CD4-positive, alpha-beta T cell (primary cell): ENCODE measurements around the gene SYTL5. TPM values are rescaled to one million over a fixed set of nuclear protein-coding genes. Genes with fewer than 3 reads are reported as not detected.
A peak's percentile ranks its signal among the peaks of the same experiment; 100 is the strongest.

ENCODE experiments used
- ATAC-seq: fragments of 200-7000 bp; cut with Tn5 transposase; one replicate; pipeline ENCODE4 v1.10.0; 2022; ENCODE audit warnings: mild to moderate bottlenecking; ENCODE audit not compliant: poor library complexity
- CTCF ChIA-PET: fragments of 350-600 bp; sonication (Branson Sonifier 250); formaldehyde crosslinking; loops from one replicate; lab custom pipeline; 2021; ENCODE audit warnings: antibody characterized with exemption, inconsistent platforms; lab: Charles Lee
- POLR2A ChIA-PET: fragments of 350-600 bp; sonication (Branson Sonifier 250); formaldehyde crosslinking; loops from one replicate; lab custom pipeline; 2021; ENCODE audit warnings: antibody characterized with exemption, inconsistent platforms; lab: Charles Lee
- DNase-seq, 14 experiments: peaks; one replicate each; pipeline ENCODE4 v3.0.0-alpha.2; 2013 to 2020; ENCODE audit warnings: mixed read lengths in 2 of 14
- H3K27ac ChIP-seq, 2 donors: one replicate each; pipeline versions ENCODE4 v1.5.1 to v1.7.0; 2013; ENCODE audit warnings: low read length in 2 of 2, low read depth in 1 of 2, mild to moderate bottlenecking in 1 of 2
- H3K27me3 ChIP-seq, 2 experiments: 1 replicate in 1 of 2; 2 replicates in 1 of 2; pipeline versions ENCODE4 v1.6.1 to v1.7.0; 2013; ENCODE audit warnings: low read length in 2 of 2, control low read depth in 1 of 2, mild to moderate bottlenecking in 1 of 2, moderate library complexity in 1 of 2; ENCODE audit not compliant: insufficient read depth in 2 of 2, control insufficient read depth in 1 of 2
- H3K36me3 ChIP-seq: one replicate; pipeline ENCODE4 v1.6.1; 2013; ENCODE audit warnings: low read length, control low read depth; ENCODE audit not compliant: insufficient read depth
- H3K4me1 ChIP-seq: one replicate; pipeline ENCODE4 v1.6.1; 2013; ENCODE audit warnings: low read length, control low read depth; ENCODE audit not compliant: insufficient read depth
- H3K4me3 ChIP-seq: one replicate; pipeline ENCODE4 v1.5.1; 2013; ENCODE audit warnings: mild to moderate bottlenecking, low read length, moderate library complexity
- H3K9me3 ChIP-seq, 2 experiments: 1 replicate in 1 of 2; 2 replicates in 1 of 2; pipeline versions ENCODE4 v1.6.1 to v1.7.0; 2013; ENCODE audit warnings: low read length in 2 of 2, mild to moderate bottlenecking in 2 of 2, control low read depth in 1 of 2, moderate library complexity in 1 of 2; ENCODE audit not compliant: control insufficient read depth in 1 of 2, insufficient read depth in 1 of 2
- H3K27ac Mint-ChIP-seq: one replicate; pipeline ENCODE4 v1.8.0; 2020; ENCODE audit warnings: mixed read lengths
- H3K27me3 Mint-ChIP-seq: one replicate; pipeline ENCODE4 v1.8.0; 2021; ENCODE audit warnings: mixed read lengths
- H3K36me3 Mint-ChIP-seq: one replicate; pipeline ENCODE4 v1.8.0; 2021; ENCODE audit warnings: low read depth, mixed read lengths
- H3K4me1 Mint-ChIP-seq: one replicate; pipeline ENCODE4 v1.8.0; 2021; ENCODE audit warnings: low read depth, mixed read lengths
- H3K4me3 Mint-ChIP-seq: one replicate; pipeline ENCODE4 v1.8.0; 2020; ENCODE audit warnings: mild to moderate bottlenecking, mixed read lengths
- H3K9me3 Mint-ChIP-seq: one replicate; pipeline ENCODE4 v1.8.0; 2020; ENCODE audit warnings: mixed read lengths
- intact Hi-C, 2 experiments: fragments of 100-400 bp; cut with DNase I in 1 of 2; cut with micrococcal nuclease in 1 of 2; formaldehyde crosslinking; loops; one replicate each; pipeline versions ENCODE4 v1.15.1 to v1.9.0; 2023 to 2025; cut with DNase I, micrococcal nuclease
- total RNA-seq, 174 experiments: library from RNA in 2 of 174; stranded (reverse) in 2 of 174; gene quantifications; one replicate each; pipeline ENCODE4 v1.2.3 and lab custom pipeline; 2021 to 2026
- TF ChIP-seq, protein P1 (sequence below): fragments of 200-600 bp; IDR thresholded peaks from one replicate; pipeline ENCODE4 v1.8.0; 2022; ENCODE audit warnings: antibody characterized with exemption, mild to moderate bottlenecking

SYTL5 gene
- total RNA-seq, 2 experiments from 2014 or later: not detected

DNA sequence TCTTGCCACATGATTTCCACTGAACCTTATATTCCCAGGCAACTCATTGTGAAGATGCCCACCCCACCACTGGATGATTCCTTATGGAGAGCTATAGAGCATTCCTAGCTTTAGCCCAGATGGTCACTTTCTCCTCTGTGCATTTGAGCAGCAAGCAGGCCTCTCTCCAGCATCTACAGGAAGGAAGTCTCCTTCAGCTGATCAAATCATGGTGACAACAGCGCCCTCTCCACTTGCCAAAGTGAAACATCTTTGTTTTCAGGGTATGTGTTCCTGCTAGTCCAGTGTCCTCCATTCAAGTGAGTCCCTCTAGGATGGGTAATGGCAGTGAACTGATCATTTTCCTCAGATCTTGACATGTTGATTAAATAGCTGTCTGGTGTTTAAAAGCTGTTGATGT lies 10.9 kb upstream of the SYTL5 start:
- intact Hi-C loops: no loop called here
- ChIA-PET CTCF (no interaction called here), POLR2A (no interaction called here)
- Histone ChIP-seq H3K4me3 (no peak overlapping the region), H3K27me3 (no peaks in the 10 kb centered on the region), H3K9me3 (no peaks in the 10 kb centered on the region), H3K4me1 (no peaks in the 10 kb centered on the region), H3K27ac (no peak overlapping the region), H3K36me3 (no peaks in the 10 kb centered on the region)
- no peaks in the 10 kb centered on the region for H3K9me3 Mint-ChIP-seq
- no peaks in the 10 kb centered on the region for H3K4me1 Mint-ChIP-seq
- no peaks in the 10 kb centered on the region for H3K27me3 Mint-ChIP-seq
- DNase-seq (peak in 1 of 14 experiments; percentile 1), ATAC-seq (no peak)
- H3K27ac Mint-ChIP-seq: no peak overlapping the region
- no peaks in the 10 kb centered on the region for H3K36me3 Mint-ChIP-seq
- TF ChIP-seq, protein P1, sequence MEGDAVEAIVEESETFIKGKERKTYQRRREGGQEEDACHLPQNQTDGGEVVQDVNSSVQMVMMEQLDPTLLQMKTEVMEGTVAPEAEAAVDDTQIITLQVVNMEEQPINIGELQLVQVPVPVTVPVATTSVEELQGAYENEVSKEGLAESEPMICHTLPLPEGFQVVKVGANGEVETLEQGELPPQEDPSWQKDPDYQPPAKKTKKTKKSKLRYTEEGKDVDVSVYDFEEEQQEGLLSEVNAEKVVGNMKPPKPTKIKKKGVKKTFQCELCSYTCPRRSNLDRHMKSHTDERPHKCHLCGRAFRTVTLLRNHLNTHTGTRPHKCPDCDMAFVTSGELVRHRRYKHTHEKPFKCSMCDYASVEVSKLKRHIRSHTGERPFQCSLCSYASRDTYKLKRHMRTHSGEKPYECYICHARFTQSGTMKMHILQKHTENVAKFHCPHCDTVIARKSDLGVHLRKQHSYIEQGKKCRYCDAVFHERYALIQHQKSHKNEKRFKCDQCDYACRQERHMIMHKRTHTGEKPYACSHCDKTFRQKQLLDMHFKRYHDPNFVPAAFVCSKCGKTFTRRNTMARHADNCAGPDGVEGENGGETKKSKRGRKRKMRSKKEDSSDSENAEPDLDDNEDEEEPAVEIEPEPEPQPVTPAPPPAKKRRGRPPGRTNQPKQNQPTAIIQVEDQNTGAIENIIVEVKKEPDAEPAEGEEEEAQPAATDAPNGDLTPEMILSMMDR: no peak
- no peak overlapping the region for H3K4me3 Mint-ChIP-seq

DNA sequence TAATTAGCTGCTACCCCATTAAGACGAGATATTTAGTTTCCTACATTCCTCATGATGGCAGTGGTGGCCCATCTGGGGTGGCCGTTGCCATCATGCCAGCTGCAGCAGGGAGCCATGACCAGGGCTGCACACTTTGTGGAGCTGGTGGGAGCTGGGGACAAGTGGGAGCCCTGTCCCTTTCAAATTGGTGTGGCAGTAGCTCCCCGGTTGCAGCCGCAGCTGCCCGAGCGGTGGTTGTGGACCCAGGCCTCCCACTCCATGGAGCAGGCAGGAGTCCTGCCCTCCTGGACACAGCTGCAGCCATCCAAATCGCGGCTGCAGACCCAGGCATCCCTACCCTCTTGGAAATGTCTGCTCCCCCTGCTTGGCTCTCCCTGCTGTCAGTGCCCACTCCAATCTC lies 9.3 kb upstream of the SYTL5 start:
- intact Hi-C loops: no loop called here
- ChIA-PET CTCF (no interaction called here), POLR2A (no interaction called here)
- Mint-ChIP-seq H3K36me3 (no peaks in the 10 kb centered on the region), H3K27me3 (no peaks in the 10 kb centered on the region), H3K4me3 (no peak overlapping the region), H3K9me3 (no peaks in the 10 kb centered on the region), H3K4me1 (no peaks in the 10 kb centered on the region), H3K27ac (no peak overlapping the region)
- H3K9me3 ChIP-seq: no peaks in the 10 kb centered on the region
- no peak overlapping the region for H3K4me3 ChIP-seq
- no peaks in the 10 kb centered on the region for H3K4me1 ChIP-seq
- ATAC-seq (no peak), DNase-seq (no peak)
- no peak overlapping the region for H3K27ac ChIP-seq
- TF ChIP-seq, protein P1: no peak
- H3K27me3 ChIP-seq: no peaks in the 10 kb centered on the region
- H3K36me3 ChIP-seq: no peaks in the 10 kb centered on the region

DNA sequence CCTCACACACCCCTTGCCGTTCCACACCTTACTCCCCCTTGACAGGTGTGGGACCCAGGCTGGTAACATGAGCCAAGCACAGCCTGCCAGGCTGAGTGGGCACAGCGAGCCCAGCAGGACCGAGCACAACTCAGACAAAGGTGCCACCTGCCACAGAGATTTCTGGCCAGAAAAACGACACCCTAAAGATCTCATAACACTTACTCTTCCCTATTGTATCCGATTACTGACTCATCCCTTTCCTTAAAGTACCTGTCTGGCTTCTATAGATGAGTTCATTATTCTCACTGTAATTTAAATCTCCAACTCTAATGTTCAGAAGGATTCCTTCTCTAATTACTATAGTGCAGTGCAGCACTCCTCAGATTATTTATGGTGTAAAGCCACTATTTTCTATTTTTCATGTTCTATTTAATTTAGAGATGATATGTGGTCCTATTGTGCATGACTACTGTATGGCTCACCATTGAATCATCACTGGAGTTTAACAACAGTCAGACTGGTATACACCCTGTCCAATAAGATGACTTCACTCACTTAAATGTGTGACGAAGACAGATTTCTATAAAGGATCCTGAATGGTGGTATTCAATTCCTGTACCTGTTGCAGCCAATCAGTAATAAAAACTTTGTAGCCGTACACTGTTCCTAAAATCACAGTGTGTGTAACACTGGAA lies 7.6 kb upstream of the SYTL5 start:
- H3K9me3 Mint-ChIP-seq: no peaks in the 10 kb centered on the region
- no peak overlapping the region for H3K4me3 Mint-ChIP-seq
- Histone ChIP-seq H3K27me3 (no peaks in the 10 kb centered on the region), H3K27ac (no peak overlapping the region), H3K4me3 (no peak overlapping the region), H3K9me3 (no peaks in the 10 kb centered on the region), H3K36me3 (no peaks in the 10 kb centered on the region), H3K4me1 (no peaks in the 10 kb centered on the region)
- ChIA-PET POLR2A (no interaction called here), CTCF (no interaction called here)
- H3K4me1 Mint-ChIP-seq: no peaks in the 10 kb centered on the region
- TF ChIP-seq, protein P1: no peak
- intact Hi-C loops: no loop called here
- no peak overlapping the region for H3K27ac Mint-ChIP-seq
- H3K36me3 Mint-ChIP-seq: no peaks in the 10 kb centered on the region
- no peaks in the 10 kb centered on the region for H3K27me3 Mint-ChIP-seq
- DNase-seq (no peak), ATAC-seq (no peak)
